GM18526 (cell line): Measurements from ENCODE around the gene GRM2.

ENCODE experiments used
- POLR2A ChIP-seq: IDR thresholded peaks from 3 replicates; pipeline ENCODE4 v1.6.1; 2011; ENCODE audit not compliant: insufficient read length; ENCODE audit errors: extremely low read depth

GRM2 gene

GRCh38 chr3:51727500-51727899 is 20.6 kb downstream of the GRM2 start:
- no peak for TF ChIP-seq POLR2A

GRCh38 chr3:51729042-51729633 is 22.3 kb downstream of the GRM2 start:
- TF ChIP-seq POLR2A: no peak

- TF ChIP-seq POLR2A: no peak
Measured at GRCh38 chr3:51733859-51734571, 27.1 kb downstream of the GRM2 start.

GRCh38 chr3:51734572-51734907 is 27.7 kb downstream of the GRM2 start:
- TF ChIP-seq POLR2A: no peak

- no peak for TF ChIP-seq POLR2A
Measured at GRCh38 chr3:51735039-51735438, 28.2 kb downstream of the GRM2 start.

- TF ChIP-seq POLR2A: no peak
Measured at GRCh38 chr3:51735950-51736349, 29.1 kb downstream of the GRM2 start.

- no peak for TF ChIP-seq POLR2A
Measured at GRCh38 chr3:51739110-51739509, 32.2 kb downstream of the GRM2 start.

- TF ChIP-seq POLR2A: no peak
Measured at GRCh38 chr3:51747840-51748239, 41.0 kb downstream of the GRM2 start.

GRCh38 chr3:51748327-51748726 is 41.5 kb downstream of the GRM2 start:
- TF ChIP-seq POLR2A: no peak

- no peak for TF ChIP-seq POLR2A
Measured at GRCh38 chr3:51750878-51751277, 44.0 kb downstream of the GRM2 start.

GRCh38 chr3:51751287-51751686 is 44.4 kb downstream of the GRM2 start:
- no peak for TF ChIP-seq POLR2A

GRCh38 chr3:51759203-51759602 is 52.3 kb downstream of the GRM2 start:
- no peak for TF ChIP-seq POLR2A
